Measurements from ENCODE around the gene C6orf120. TPM values are rescaled to one million over a fixed set of nuclear protein-coding genes. Genes with fewer than 3 reads are reported as not detected.

Gene C6orf120
- total and polyA plus RNA-seq, 9 of the 15 experiments (the other 6 are each of a cell fraction or from before 2014, with no cell fraction given): 7.7 to 44.9 (median 34.8) TPM

GRCh38 chr6:169722362-169723199 is 20.7 kb downstream of the C6orf120 start:
- Histone ChIP-seq H4K20me1 (replicated peaks; ENCODE audit: control insufficient read depth, insufficient read depth, low read length) (peaks cover 6% of the 10 kb centered on the region), H3K79me2 (ENCODE audit: control insufficient read depth, insufficient read depth, low read length) (peaks cover 49% of the 10 kb centered on the region), H3K36me3 (ENCODE audit: control insufficient read depth, insufficient read depth, low read length) (peaks cover 21% of the 10 kb centered on the region), H3K4me2 (ENCODE audit: insufficient read depth, low read length) (peak overlapping the region; percentile 93), H3K4me1 (replicated peaks in 1 of 2; ENCODE audit: control insufficient read depth in 2 of 2, insufficient read depth in 2 of 2, low read length in 2 of 2) (peaks cover 25 to 31% of the 10 kb centered on the region in 2 experiments), H3K4me3 (peak overlapping the region; percentile 63), H3K9me3 (replicated peaks; ENCODE audit: control insufficient read depth, insufficient read depth, low read depth, low read length) (no peaks in the 10 kb centered on the region), H3K27me3 (ENCODE audit: control insufficient read depth in 2 of 2, insufficient read depth in 2 of 2, low read length in 2 of 2) (no peaks in the 10 kb centered on the region), H3K9me1 (ENCODE audit: control insufficient read depth, insufficient read depth, low read length) (no peaks in the 10 kb centered on the region), H3K27ac (ENCODE audit: extremely low read depth, low read depth, low read length) (peak overlapping the region; percentile 72), H3K9ac (ENCODE audit: insufficient read depth in 1 of 2, low read depth in 2 of 2, low read length in 2 of 2) (peak overlapping the region; percentile 79 to 96), H2AFZ (ENCODE audit: low read depth, low read length) (peak overlapping the region; percentile 66)
- peak; percentile 62 for ATAC-seq
- in situ Hi-C loops (cut with MboI): no loop called here
- POLR2A ChIA-PET: interaction anchor here (0.5 to 7.0 kb wide), 11 partner anchors 8 to 29 kb away, joined by 3 to 46 read pairs (median 4); partner anchors contain the start of genes C6orf120, DYNLT2, ERMARD and WDR27
- CTCF ChIA-PET (ENCODE audit: low intra/inter-chr PET ratio): interaction anchor here (0.6 kb wide), 1 partner anchor 823 kb away, joined by 3 read pairs; no protein-coding TSS in a partner anchor
- WGBS (ENCODE audit: insufficient coverage, low coverage, missing lambda C conversion rate): 3% methylated on average over 22 of the region's 22 CpGs
- peak in 2 of 4 experiments; percentile 50 to 68 for DNase-seq (ENCODE audit: extremely low read depth in 1 of 4, low spot score in 3 of 4)
- peak; percentile 75 for FAIRE-seq
- intact Hi-C loops (cut with micrococcal nuclease): loop anchor here (1.0 kb wide), 1 partner anchor 17 kb away; no protein-coding TSS in a partner anchor
- TSS peak; percentile 57 for BruUV-seq (replicated peaks)
- peak; percentile 11; the same call in 1 of the 2 replicates for TF ChIP-seq CBFA2T3 (IDR thresholded peaks at IDR 0.05)
- TF ChIP-seq ZHX1 (conservative IDR thresholded peaks at IDR 0.05; ENCODE audit: low read length): no peak
- TF ChIP-seq TEAD1 (CRISPR knock-in tag; IDR thresholded peaks at IDR 0.05): peak; percentile 89 to 94
- TF ChIP-seq CBFB (CRISPR knock-in tag; IDR thresholded peaks at IDR 0.05): 0 out of 2 replicates have a peak, but pooled peaks have one; percentile 54
- no peak for TF ChIP-seq HMG20B (CRISPR knock-in tag; IDR thresholded peaks at IDR 0.05)
- peak; percentile 89 for TF ChIP-seq TEAD4 (IDR thresholded peaks at IDR 0.05; ENCODE audit: low read length)
- TF ChIP-seq TEAD4 (CRISPR knock-in tag; IDR thresholded peaks at IDR 0.05; ENCODE audit: borderline replicate concordance): no peak
- 0 out of 2 replicates have a peak, but pooled peaks have one; percentile 27 for TF ChIP-seq SP1 (CRISPR knock-in tag; IDR thresholded peaks at IDR 0.05)
- TF ChIP-seq CREB1 (IDR thresholded peaks at IDR 0.05): no peak
- peak; percentile 4; the same call in 1 of the 2 replicates for TF ChIP-seq CREB1 (CRISPR knock-in tag; IDR thresholded peaks at IDR 0.05)
- TF ChIP-seq ZC3H4 (CRISPR knock-in tag; IDR thresholded peaks at IDR 0.05; ENCODE audit: borderline replicate concordance): peak; percentile 90; the same call in 1 of the 2 replicates
- TF ChIP-seq GATAD2B (IDR thresholded peaks at IDR 0.05; ENCODE audit: borderline replicate concordance): 0 out of 2 replicates have a peak, but pooled peaks have one; percentile 38
- no peak for TF ChIP-seq ARID2 (IDR thresholded peaks at IDR 0.05)
- TF ChIP-seq RBM17 (IDR thresholded peaks at IDR 0.05; ENCODE audit: borderline replicate concordance, low read depth, low read length): no peak
- peak; percentile 67; the same call in 1 of the 2 replicates for TF ChIP-seq ESRRA (IDR thresholded peaks at IDR 0.05; ENCODE audit: borderline replicate concordance, low read depth)

All from K562 (cell line).